OCI-M1 (cell line): Measurements from ENCODE around the gene LRRC8E.
"Not testable (repeated sequence)": the region's sequence is repeated elsewhere in the genome, so short reads cannot be mapped to it uniquely, and the experiment has no call there.

Source experiments
- DNase-seq: peaks from one replicate; lab custom pipeline; 2025; lab: John Stamatoyannopoulos, UW

LRRC8E gene

GRCh38 chr19:7855426-7856108, 32.7 kb upstream of the LRRC8E start:
- no peak for DNase-seq

DNA sequence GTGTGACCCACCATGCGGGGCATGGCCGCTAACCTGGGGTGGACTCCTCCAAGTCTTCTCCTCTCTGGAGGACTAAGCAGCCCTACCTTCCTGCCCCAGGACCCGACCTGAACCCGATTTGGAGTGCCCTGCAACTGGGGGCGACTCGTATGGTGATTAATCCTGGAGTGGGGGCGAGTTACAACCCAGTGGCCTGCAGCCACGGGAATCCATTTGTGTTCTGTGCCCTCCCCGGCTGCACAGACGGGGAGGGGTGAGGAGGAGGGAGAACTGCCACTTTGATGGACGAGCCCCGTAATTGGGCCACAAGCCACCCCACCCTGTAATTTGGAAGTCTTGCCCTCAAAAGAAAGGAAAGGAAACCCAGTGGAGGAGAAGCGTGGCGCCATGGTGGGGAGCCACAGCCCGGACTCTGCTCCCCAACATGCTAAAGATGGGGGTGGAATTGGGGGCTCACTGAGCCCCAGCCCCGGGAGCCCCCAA, 32.2 kb upstream of the LRRC8E start:
- no peak for DNase-seq

DNA sequence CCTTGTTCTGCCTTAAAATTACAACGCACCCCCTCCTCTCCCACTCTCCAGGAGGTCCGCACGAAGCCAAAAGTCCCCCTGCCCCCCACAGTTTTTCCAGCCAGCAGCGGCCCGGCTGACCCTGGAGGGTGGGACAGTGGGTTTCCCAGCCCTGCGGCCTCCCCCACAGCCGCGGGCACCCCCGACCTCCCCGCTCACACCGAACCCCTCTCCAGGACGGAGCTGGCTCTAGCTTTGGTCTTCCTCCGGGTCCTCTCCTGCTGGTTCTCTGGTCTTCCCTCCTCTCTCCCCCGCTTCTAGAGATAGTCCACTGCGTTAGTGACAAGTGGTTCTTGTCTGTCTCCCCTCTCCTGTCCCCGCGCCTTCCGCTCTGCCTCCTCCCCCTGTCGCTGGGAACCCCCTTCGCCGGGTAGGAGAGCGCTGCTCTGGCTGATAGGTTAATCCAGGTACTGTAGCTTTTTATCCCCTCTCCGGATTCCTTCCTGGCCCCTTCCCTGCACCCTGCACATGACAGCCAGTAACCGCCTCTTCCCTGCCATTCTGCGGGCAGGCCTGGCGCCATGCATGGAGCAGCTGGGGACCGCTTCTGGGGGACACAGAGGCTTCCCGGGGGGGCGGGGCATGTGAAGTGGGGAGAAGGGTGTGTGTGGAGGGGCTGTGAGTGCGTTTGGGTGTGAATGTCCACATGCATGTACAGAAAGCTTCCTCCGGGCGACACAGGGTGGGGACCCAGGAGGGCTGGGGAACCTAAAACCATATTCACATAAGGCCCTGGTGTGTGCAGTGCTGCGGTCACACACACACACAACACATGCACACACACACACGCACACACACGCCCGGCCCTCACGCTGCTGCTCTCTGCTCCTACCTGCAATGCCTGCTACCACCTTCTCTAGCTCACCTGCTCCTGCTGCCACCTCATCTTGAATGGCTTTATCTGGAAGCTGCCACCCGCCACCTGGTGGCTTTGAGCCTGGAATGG, 31.3 kb upstream of the LRRC8E start:
- no peak for DNase-seq

DNA sequence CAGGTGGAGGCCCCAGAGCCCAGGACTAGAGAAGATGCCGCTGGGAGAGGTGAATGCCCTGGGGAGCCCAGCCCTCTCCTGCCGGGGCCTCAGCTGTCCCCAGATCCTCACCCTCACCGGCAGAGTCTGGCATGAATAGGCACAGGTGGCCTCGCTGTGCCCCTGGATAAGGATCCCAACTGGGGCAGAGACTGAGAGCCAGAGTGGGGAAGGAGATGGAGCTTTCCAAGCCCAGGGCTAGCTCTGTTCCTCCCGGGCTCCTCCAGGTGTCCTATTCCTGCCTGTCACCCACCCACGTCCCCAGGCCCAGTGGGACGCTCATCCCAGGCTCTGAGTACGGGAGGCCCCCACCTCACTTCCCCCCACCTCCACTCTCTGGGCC, 30.6 kb upstream of the LRRC8E start:
- no peak for DNase-seq

- no peak for DNase-seq
These were observed 30.1 kb upstream of the LRRC8E start for GRCh38 chr19:7858109-7858770.

- not testable (repeated sequence) for DNase-seq
These were observed 29.2 kb upstream of the LRRC8E start for GRCh38 chr19:7859087-7859486.

DNA sequence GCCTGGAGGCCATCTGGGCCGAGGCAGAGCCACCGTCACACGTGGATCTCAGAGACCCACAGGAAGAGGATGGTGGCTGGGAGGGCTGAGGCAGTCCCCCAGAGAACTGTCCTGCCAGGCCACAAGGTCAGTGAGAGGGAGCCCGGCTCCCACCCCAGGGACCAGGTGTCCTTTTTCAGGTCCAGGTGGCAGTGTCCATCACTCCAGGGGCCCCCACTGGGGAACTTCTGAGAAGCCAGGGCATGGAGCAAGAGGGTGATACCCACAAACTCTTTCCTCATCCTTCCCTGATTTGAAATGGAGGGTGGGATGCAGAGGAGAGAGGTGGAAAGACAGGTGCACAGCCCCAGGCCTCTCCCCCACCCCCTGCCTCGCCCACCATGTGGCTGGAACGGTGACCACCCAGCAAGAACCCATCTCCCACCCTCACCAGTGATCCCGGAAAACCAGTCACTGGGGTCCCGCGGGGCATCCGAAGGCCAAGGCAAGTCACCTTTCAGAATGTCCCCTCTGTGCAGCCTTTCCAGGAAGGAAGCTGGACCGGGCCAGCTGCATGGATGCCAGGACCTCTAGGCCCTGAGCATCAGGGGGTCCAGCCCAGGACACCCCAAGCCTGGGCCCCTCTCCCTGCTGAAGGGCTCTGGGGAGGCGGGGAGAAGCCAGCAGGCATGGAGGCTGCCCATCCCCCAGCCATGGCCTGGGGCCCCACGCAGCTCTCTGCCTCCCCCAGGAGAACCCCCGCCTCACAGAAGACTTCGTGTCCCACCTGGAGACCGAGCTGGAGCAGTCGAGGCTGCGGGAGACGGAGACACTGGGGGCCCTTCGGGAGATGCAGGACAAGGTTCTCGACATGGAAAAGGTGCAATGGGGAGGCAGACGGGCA, 28.2 kb upstream of the LRRC8E start:
- no peak for DNase-seq

DNA sequence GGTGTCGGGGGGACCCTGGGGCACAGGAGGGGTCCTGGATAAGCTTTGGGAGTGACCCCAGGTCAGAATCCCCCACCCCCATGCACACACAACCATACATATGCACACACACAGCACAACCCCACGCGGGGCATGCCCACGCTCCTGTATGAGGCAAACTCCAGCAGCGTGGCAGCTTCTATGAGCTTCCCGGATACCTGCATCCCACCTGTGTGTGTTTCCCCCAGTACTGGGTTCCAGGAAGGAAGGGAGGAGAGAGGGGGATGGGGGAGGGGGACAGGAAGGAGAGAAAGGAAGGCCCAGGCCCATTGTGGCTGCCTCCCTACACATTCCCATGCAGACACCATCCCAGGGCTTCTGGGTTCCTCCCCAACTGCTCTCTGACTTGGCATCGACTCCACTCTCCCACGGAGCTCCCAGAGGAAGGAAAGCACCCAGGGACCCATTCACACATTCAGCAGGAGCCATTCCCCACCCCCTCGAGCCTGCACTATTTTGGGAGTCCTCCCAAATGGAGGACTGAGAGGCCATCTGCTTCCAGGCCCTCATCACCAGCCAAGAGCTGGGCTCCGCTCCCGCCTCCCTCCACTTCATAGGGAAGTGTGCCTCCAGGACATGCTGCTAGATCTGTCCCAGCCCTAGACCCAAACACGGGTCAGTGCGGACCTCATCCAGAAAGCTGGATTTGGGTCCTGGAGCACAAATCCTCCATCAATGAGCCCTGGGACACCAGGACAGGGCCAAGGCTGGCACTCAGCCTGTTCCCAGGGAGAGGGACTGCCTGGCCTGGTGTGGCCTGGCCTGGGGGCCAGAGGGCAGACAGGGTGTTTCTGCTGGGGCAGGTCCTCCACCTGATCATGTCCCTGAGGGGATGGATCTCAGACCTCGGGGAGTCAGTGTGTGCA, 27.3 kb upstream of the LRRC8E start:
- no peak for DNase-seq

DNA sequence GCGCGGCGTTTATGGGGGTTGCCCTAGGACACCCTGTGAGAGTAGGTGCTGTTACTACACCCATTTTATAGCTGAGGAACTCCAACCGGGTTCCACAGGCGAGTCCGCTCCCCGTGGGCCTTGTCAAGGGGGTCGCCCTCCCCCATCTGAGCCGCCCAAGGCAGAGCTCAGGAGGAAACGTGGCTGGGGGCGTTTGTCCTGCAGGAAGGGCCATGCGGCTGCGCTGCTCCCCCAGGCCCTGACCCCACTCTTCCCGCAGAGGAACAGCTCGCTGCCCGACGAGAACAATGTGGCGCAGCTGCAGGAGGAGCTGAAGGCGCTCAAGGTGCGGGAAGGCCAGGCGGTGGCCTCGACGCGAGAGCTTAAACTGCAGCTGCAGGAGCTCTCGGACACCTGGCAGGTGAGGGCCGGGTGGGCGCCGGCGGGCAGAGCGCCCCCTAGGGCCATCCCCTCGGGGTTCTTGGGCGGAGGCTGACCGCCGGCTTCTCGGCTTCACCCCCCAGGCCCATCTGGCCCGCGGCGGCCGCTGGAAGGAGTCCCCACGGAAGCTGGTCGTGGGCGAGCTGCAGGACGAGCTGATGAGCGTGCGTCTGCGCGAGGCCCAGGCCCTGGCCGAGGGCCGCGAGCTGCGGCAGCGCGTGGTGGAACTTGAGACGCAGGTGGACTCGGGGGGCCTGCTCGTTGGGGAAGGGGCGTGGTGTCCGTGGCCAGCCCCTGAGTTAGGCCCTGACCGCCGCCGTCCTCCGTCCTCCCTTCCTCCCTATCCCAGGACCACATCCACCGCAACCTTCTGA, 26.5 kb upstream of the LRRC8E start:
- no peak for DNase-seq

- DNase-seq, result peak; percentile 36
These were observed 25.8 kb upstream of the LRRC8E start for GRCh38 chr19:7862413-7862951.

DNA sequence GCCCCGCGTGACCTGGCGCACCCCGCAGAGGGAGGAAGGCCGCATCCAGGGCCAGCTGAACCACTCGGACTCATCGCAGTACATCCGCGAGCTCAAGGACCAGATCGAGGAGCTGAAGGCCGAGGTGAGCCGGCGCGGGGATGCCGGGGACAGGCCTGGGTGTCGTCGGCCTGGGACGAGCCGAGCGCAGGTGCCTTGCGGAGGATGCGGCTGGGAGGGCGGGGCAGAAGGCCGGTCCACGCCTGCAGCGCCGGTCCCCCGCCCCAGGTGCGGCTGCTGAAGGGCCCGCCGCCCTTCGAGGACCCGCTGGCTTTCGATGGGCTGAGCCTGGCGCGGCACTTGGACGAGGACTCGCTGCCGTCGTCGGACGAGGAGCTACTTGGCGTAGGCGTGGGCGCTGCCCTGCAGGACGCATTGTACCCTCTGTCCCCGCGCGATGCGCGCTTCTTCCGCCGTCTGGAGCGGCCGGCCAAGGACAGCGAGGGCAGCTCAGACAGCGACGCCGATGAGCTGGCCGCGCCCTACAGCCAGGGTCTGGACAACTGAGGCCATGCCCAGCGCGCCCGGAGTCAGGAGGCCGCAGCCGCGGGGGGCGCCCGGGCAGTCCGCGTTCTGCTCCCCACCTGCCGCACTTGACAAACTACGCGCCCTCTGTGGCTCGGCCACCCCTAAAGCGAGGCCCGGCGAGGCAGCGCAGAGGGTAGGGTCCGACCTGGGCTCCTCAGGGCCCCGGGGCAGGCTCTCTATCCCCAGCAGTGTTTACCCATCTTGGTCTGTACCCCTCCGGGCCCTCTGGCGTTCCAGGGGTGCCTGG, 24.9 kb upstream of the LRRC8E start:
- no peak for DNase-seq

DNA sequence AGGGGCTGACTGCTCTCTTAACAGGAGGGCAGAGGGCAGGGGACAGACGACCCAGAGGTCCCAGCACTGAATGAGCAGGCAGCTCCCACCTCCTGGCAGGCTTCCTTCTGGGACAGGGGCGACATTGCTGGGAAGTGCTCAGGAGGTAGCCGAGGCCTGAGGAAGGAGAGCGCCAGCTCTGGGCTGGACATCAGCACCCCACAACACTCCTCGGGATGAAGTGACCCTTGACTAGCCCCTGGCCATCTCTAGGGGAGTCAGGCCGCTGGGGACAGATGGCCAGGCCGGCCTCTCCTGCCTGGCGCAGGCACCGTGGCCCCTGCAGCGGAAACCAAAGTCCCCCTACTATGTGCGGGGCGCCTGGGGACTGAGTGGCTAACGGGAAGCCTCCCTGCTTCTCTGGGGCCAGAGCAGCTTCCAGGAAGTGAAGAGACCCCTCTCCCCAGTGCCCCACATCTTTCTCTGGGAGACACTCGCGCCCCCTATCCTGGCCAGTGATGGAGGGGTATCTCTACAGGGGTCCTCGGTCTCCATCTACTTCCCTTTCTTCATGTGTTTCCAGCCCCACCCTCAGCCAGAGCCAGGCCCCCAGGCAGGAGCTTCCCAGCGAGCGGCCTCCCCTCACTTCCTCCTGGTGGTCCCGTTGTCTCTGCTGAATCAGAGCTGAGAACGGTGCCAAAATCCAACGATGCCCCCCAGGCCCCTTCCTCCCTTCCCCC, 24.2 kb upstream of the LRRC8E start:
- DNase-seq, result no peak

- no peak for DNase-seq
These were observed 23.6 kb upstream of the LRRC8E start for GRCh38 chr19:7864690-7865074.

- DNase-seq, result peak; percentile 28
These were observed 22.9 kb upstream of the LRRC8E start for GRCh38 chr19:7865262-7865911.

- DNase-seq, result no peak
These were observed 21.8 kb upstream of the LRRC8E start for GRCh38 chr19:7866399-7867091.

- no peak for DNase-seq
These were observed 21.0 kb upstream of the LRRC8E start for GRCh38 chr19:7867092-7867844.
